H1 (cell line): ENCODE results near the gene DOK3. TPM values are rescaled to one million over a fixed set of nuclear protein-coding genes. Genes with fewer than 3 reads are reported as not detected.

Experiments
- CTCF ChIA-PET: fragments of 300-600 bp; sonication (Branson Sonifier 250); formaldehyde crosslinking; loops from one replicate; lab custom pipeline; 2021; ENCODE audit not compliant: partially characterized antibody; lab: Charles Lee
- POLR2A ChIA-PET: fragments of 300-600 bp; sonication (Branson Sonifier 250); formaldehyde crosslinking; loops from one replicate; lab custom pipeline; 2021; ENCODE audit warnings: inconsistent platforms; ENCODE audit not compliant: partially characterized antibody; lab: Charles Lee
- DNase-seq, 2 experiments: peaks; one replicate each; pipeline versions ENCODE4 v3.0.0 to v3.0.0-alpha.2; 2010 to 2022; ENCODE audit warnings: low spot score in 2 of 2, low read depth in 1 of 2, mixed read lengths in 1 of 2
- FAIRE-seq: peaks from 2 replicates; lab custom pipeline; 2011; peaks lifted over from hg19 to GRCh38; lab: Jason Lieb, UNC
- H2AFZ ChIP-seq: 2 replicates; pipeline ENCODE4 v1.8.1; 2012; ENCODE audit warnings: low read length, inconsistent platforms
- H2AK5ac ChIP-seq: 2 replicates; pipeline ENCODE4 v1.6.1; 2013; ENCODE audit warnings: low read depth, low read length
- H2BK120ac ChIP-seq: replicated peaks from 2 replicates; pipeline ENCODE3; 2013; ENCODE audit warnings: low read depth, low read length, inconsistent platforms
- H2BK12ac ChIP-seq: 2 replicates; pipeline ENCODE4 v1.6.1; 2013; ENCODE audit warnings: low read depth, low read length
- H2BK15ac ChIP-seq: 2 replicates; pipeline ENCODE4 v1.6.1; 2013; ENCODE audit warnings: low read length
- H2BK20ac ChIP-seq: 2 replicates; pipeline ENCODE4 v1.6.1; 2013; ENCODE audit warnings: low read length
- H2BK5ac ChIP-seq: 2 replicates; pipeline ENCODE4 v1.6.1; 2013; ENCODE audit warnings: low read depth, low read length
- H3K14ac ChIP-seq: 2 replicates; pipeline ENCODE4 v1.6.1; 2013; ENCODE audit warnings: inconsistent platforms; ENCODE audit not compliant: insufficient read length
- H3K18ac ChIP-seq: 2 replicates; pipeline ENCODE4 v1.6.1; 2013; ENCODE audit warnings: low read length; ENCODE audit errors: extremely low read depth
- H3K23ac ChIP-seq: 2 replicates; pipeline ENCODE4 v1.6.1; 2013; ENCODE audit warnings: inconsistent platforms; ENCODE audit not compliant: insufficient read length
- H3K23me2 ChIP-seq: 2 replicates; pipeline ENCODE4 v1.6.1; 2013; ENCODE audit warnings: low read depth, low read length
- H3K27ac ChIP-seq: 2 replicates; pipeline ENCODE4 v1.6.1; 2011; ENCODE audit warnings: low read depth, low read length, inconsistent platforms
- H3K27me3 ChIP-seq, 4 experiments: replicated peaks in 1 of 4; 1 replicate in 1 of 4; 2 replicates in 3 of 4; pipeline versions ENCODE4 v1.6.1 to v1.8.1; 2011 to 2013; ENCODE audit warnings: low read length in 3 of 4, mild to moderate bottlenecking in 3 of 4, inconsistent platforms in 2 of 4, mixed read lengths in 2 of 4, moderate library complexity in 1 of 4; ENCODE audit not compliant: control insufficient read depth in 3 of 4, insufficient read depth in 3 of 4; ENCODE audit errors: extremely low read depth in 1 of 4
- H3K36me3 ChIP-seq, 4 experiments: 2 replicates each; pipeline versions ENCODE4 v1.6.1 to v1.8.1; 2011 to 2013; ENCODE audit warnings: mild to moderate bottlenecking in 4 of 4, low read length in 3 of 4, moderate library complexity in 2 of 4, control low read depth in 1 of 4, inconsistent platforms in 1 of 4; ENCODE audit not compliant: insufficient read depth in 4 of 4, control insufficient read depth in 2 of 4
- H3K4ac ChIP-seq: replicated peaks from 2 replicates; pipeline ENCODE3; 2013; ENCODE audit warnings: low read length, low read depth, mixed read lengths, inconsistent platforms; ENCODE audit not compliant: insufficient read length
- H3K4me1 ChIP-seq, 4 experiments: replicated peaks in 1 of 4; 1 replicate in 1 of 4; 2 replicates in 3 of 4; pipeline versions ENCODE4 v1.6.1 to v1.8.1; 2011 to 2013; ENCODE audit warnings: low read length in 3 of 4, inconsistent platforms in 2 of 4, mixed read lengths in 1 of 4; ENCODE audit not compliant: insufficient read depth in 4 of 4, control insufficient read depth in 3 of 4
- H3K4me2 ChIP-seq, 2 experiments: 2 replicates each; pipeline versions ENCODE4 v1.6.1 to v1.8.1; 2011 to 2013; ENCODE audit warnings: low read depth in 2 of 2, low read length in 2 of 2, control low read depth in 1 of 2, inconsistent platforms in 1 of 2, mild to moderate bottlenecking in 1 of 2; ENCODE audit not compliant: insufficient read depth in 1 of 2
- H3K4me3 ChIP-seq, 4 experiments: fragments of 200-600, 300-600 bp in 1 of 4; sonication (generic), shearing (Covaris generic), sonication (Bioruptor Twin) in 1 of 4; 2 replicates each; pipeline versions ENCODE4 v1.5.1 to v1.8.1; 2011 to 2016; ENCODE audit warnings: low read length in 4 of 4, low read depth in 3 of 4, control low read depth in 2 of 4, inconsistent platforms in 2 of 4, mild to moderate bottlenecking in 2 of 4, mixed read lengths in 1 of 4, moderate library complexity in 1 of 4; ENCODE audit not compliant: insufficient read depth in 2 of 4; ENCODE audit errors: extremely low read depth in 1 of 4
- H3K56ac ChIP-seq: replicated peaks from 2 replicates; pipeline ENCODE3; 2013; ENCODE audit warnings: low read depth, mild to moderate bottlenecking, mixed read lengths, low read length, inconsistent platforms; ENCODE audit not compliant: insufficient read length
- H3K79me1 ChIP-seq: 2 replicates; pipeline ENCODE4 v1.6.1; 2013; ENCODE audit warnings: low read depth, low read length, control low read depth
- H3K79me2 ChIP-seq, 2 experiments: 2 replicates each; pipeline versions ENCODE4 v1.6.1 to v1.8.1; 2012 to 2013; ENCODE audit warnings: low read length in 2 of 2, mild to moderate bottlenecking in 2 of 2, inconsistent platforms in 1 of 2; ENCODE audit not compliant: insufficient read depth in 2 of 2, control insufficient read depth in 1 of 2
- H3K9ac ChIP-seq, 4 experiments: replicated peaks in 1 of 4; 1 replicate in 1 of 4; 2 replicates in 3 of 4; pipeline versions ENCODE4 v1.6.1 to v1.8.1; 2011 to 2013; ENCODE audit warnings: low read depth in 3 of 4, low read length in 3 of 4, control low read depth in 2 of 4, mild to moderate bottlenecking in 2 of 4, moderate library complexity in 2 of 4, inconsistent platforms in 1 of 4; ENCODE audit errors: extremely low read depth in 1 of 4
- H3K9me3 ChIP-seq, 2 experiments: 2 replicates each; pipeline versions ENCODE4 v1.6.1 to v1.8.1; 2012 to 2013; ENCODE audit warnings: mild to moderate bottlenecking in 2 of 2, moderate library complexity in 2 of 2, control low read depth in 1 of 2, inconsistent platforms in 1 of 2, low read depth in 1 of 2, low read length in 1 of 2, mixed read lengths in 1 of 2; ENCODE audit not compliant: insufficient read depth in 2 of 2
- H4K20me1 ChIP-seq, 2 experiments: replicated peaks in 1 of 2; 2 replicates each; pipeline versions ENCODE3 to v1.8.1; 2011 to 2013; ENCODE audit warnings: inconsistent platforms in 2 of 2, low read length in 2 of 2, mild to moderate bottlenecking in 1 of 2; ENCODE audit not compliant: insufficient read depth in 2 of 2, control insufficient read depth in 1 of 2
- H4K5ac ChIP-seq: 2 replicates; pipeline ENCODE4 v1.6.1; 2013; ENCODE audit warnings: low read length, low read depth, mixed read lengths, inconsistent platforms; ENCODE audit not compliant: insufficient read length
- H4K8ac ChIP-seq: 2 replicates; pipeline ENCODE4 v1.8.0; 2013; ENCODE audit warnings: mild to moderate bottlenecking, moderate library complexity, low read length, inconsistent platforms; ENCODE audit not compliant: insufficient read depth; ENCODE audit errors: extremely low read depth
- H4K91ac ChIP-seq: replicated peaks from 2 replicates; pipeline ENCODE3; 2013; ENCODE audit warnings: low read length, mixed read lengths, inconsistent platforms; ENCODE audit not compliant: insufficient read length
- CHD1 ChIP-seq: IDR thresholded peaks from 2 replicates; pipeline ENCODE4 v1.6.1; 2012; ENCODE audit warnings: low read depth, low read length, improper control_type of control experiment
- HDAC6 ChIP-seq: IDR thresholded peaks from one replicate; pipeline ENCODE4 v1.7.1; 2012; ENCODE audit warnings: low read depth, mild to moderate bottlenecking, inconsistent platforms, low read length, moderate library complexity
- KDM1A ChIP-seq: fragments of 200-600, 300-600 bp; sonication (generic); IDR thresholded peaks from 2 replicates; pipeline ENCODE4 v1.7.1; 2016; ENCODE audit warnings: mild to moderate bottlenecking, low read length, borderline replicate concordance
- SIX5 ChIP-seq: IDR thresholded peaks from 2 replicates; pipeline ENCODE4 v1.6.1; 2011; ENCODE audit warnings: mild to moderate bottlenecking, low read depth, low read length
- SUZ12 ChIP-seq: fragments of 200-600 bp; sonication (generic); IDR thresholded peaks from 2 replicates; pipeline ENCODE4 v1.6.1; 2012; ENCODE audit warnings: mild to moderate bottlenecking, inconsistent platforms, low read length, moderate library complexity, mixed read lengths
- YY1 ChIP-seq: IDR thresholded peaks from 2 replicates; pipeline ENCODE4 v1.6.1; 2011; ENCODE audit warnings: low read depth, mild to moderate bottlenecking, low read length
- WGBS, 2 experiments: shearing (Covaris generic) in 1 of 2; methylation state at CpG; one replicate each; pipeline versions ENCODE4 v1.1.6 to v1.1.7; 2013 to 2015; ENCODE audit warnings: low lambda C conversion rate in 2 of 2, mixed read lengths in 2 of 2, inconsistent platforms in 1 of 2, low coverage in 1 of 2, missing lambda C conversion rate in 1 of 2; ENCODE audit not compliant: insufficient replicate concordance in 2 of 2, insufficient coverage in 1 of 2, insufficient read length in 1 of 2; ENCODE audit errors: extremely low coverage in 1 of 2, missing lambda C conversion rate in 1 of 2; 5-methylcytosine and 5-hydroxymethylcytosine counted together
- polyA plus RNA-seq, 7 experiments: library from polyadenylated mRNA; depleted of rRNA in 3 of 7; stranded (reverse) in 5 of 7; unstranded in 2 of 7; fragments of >200 nt in 5 of 7; fragments of 200-250 nt in 2 of 7; gene quantifications; 1 replicate in 5 of 7; 2 replicates in 1 of 7; 4 replicates in 1 of 7; pipeline versions ENCODE4 v1.2.1 to v1.2.3, GENCODE V29; 2011 to 2013; ENCODE audit warnings: missing spikeins in 2 of 7, mixed read lengths in 2 of 7
- total RNA-seq: library from RNA; stranded (reverse); fragmentation: NEBNext Ultra II Directional; extraction: Animal tissue kit (Norgen Biotek cat#: 25700); gene quantifications from 2 replicates; pipeline ENCODE4 v1.2.1, GENCODE V29; 2021

DOK3 gene
- total and polyA plus RNA-seq, 2 of the 8 experiments (the other 6 are each of a cell fraction or from before 2014, with no cell fraction given) = 4.2 to 6.4 TPM

GRCh38 chr5:177509991-177510566 is 453 bp upstream of the DOK3 start:
- H3K36me3 ChIP-seq = peaks cover 22 to 45% (median 42%) of the 10 kb centered on the region in 4 experiments
- no peak overlapping the region for H2AFZ ChIP-seq
- H4K5ac ChIP-seq = no peak overlapping the region
- H3K18ac ChIP-seq = no peak overlapping the region
- FAIRE-seq (no peak), DNase-seq (no peak)
- H4K91ac ChIP-seq = no peak overlapping the region
- H3K27ac ChIP-seq = no peak overlapping the region
- H4K20me1 ChIP-seq = peaks cover 0 to 17% of the 10 kb centered on the region in 2 experiments
- H3K23ac ChIP-seq = no peak overlapping the region
- H3K4me2 ChIP-seq = no peak overlapping the region
- H2BK20ac ChIP-seq = no peak overlapping the region
- H2BK15ac ChIP-seq = 0 out of 2 replicates have a peak overlapping the region, but pooled peaks have one; percentile 29
- H3K4me1 ChIP-seq = peaks cover 0 to 12% (median 9%) of the 10 kb centered on the region in 4 experiments; a peak in 5 of 7 replicates
- no peak overlapping the region for H3K56ac ChIP-seq
- H3K9me3 ChIP-seq = no peaks in the 10 kb centered on the region
- 90% methylated on average over 11 of the region's 11 CpGs; no CpG with 5 or more reads in 1 of the 2 experiments for WGBS, 2 experiments
- H3K79me2 ChIP-seq = no peaks in the 10 kb centered on the region; a peak in 1 of 4 replicates
- no peaks in the 10 kb centered on the region for H3K23me2 ChIP-seq
- no peak overlapping the region for H4K8ac ChIP-seq
- no peak overlapping the region for H2BK120ac ChIP-seq
- no peak overlapping the region for H3K4me3 ChIP-seq
- H3K27me3 ChIP-seq = no peaks in the 10 kb centered on the region
- POLR2A ChIA-PET = interaction anchor here (0.7 to 65.5 kb wide), 5 partner anchors 9 to 43 kb away, joined by 3 to 3349 read pairs (median 4); partner anchors contain the start of genes DBN1, FAM193B, PDLIM7 and PRR7
- no peak overlapping the region for H3K4ac ChIP-seq
- 0 out of 2 replicates have a peak, but pooled peaks cover 2% of the 10 kb centered on the region for H3K79me1 ChIP-seq
- H2AK5ac ChIP-seq = no peak overlapping the region
- no peak overlapping the region for H2BK12ac ChIP-seq
- no peak overlapping the region for H3K9ac ChIP-seq
- no peak for TF ChIP-seq KDM1A
- no peak for TF ChIP-seq HDAC6
- no peak for TF ChIP-seq YY1
- no peak for TF ChIP-seq SUZ12
- no peak for TF ChIP-seq CHD1
- TF ChIP-seq SIX5 = no peak
- no peak overlapping the region for H3K14ac ChIP-seq
- CTCF ChIA-PET = interaction anchor here (0.9 to 20.8 kb wide), 4 partner anchors 10 to 20 kb away, joined by 3 to 306 read pairs (median 30); partner anchors contain the start of gene PDLIM7
- peak overlapping the region; percentile 71; the same call in 1 of the 2 replicates for H2BK5ac ChIP-seq
